Measurements from ENCODE around the gene PMVK.

The PMVK gene

DNA sequence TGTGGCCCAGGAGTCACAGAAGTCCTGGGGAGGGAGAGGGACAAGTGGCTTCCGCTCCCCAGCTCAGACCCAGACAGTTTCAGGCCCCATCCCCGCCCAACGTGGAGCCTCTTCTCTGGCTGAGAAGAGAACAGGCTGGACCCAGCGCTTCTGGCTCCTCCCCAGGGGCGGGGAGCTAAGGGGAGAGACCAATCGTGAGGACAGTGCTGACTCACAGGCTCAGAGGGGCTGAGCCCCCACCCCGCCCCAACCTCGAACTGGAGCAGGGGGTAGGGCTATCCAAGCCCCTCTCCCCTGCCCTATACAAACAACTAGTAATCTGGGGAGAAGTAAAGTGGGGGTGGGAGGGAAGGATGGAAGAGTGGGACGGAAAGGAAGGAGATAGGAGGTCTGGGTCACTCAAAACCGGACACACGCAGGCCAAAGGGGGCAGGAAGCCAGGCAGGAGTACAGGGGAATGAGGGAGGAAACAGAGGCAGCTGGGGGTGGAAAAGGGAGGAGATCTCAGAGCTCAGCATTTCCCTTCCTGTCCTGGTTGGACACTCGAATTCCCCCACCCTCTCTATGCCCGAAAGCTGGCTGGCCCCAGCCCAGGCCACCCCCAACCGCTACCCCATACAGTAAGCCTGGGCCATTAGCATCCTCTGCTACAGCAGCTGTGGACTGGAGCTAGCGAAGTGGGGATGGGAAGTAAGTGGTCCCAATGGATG, 34.3 kb upstream of the PMVK start, which contains the start of gene SHC1:
SHC1 (minus strand) TSS at position 117 of the 710 bp plus-strand sequence. CDS start 221 bp downstream, outside the sequence.
- peak; percentile 98 for DNase-seq (ENCODE audit: low spot score)
- Histone ChIP-seq H3K27ac (peak within 1 kb of the TSS; percentile 98), H3K4me3 (peak within 1 kb of the TSS; percentile 78)
- TF ChIP-seq, protein P1, sequence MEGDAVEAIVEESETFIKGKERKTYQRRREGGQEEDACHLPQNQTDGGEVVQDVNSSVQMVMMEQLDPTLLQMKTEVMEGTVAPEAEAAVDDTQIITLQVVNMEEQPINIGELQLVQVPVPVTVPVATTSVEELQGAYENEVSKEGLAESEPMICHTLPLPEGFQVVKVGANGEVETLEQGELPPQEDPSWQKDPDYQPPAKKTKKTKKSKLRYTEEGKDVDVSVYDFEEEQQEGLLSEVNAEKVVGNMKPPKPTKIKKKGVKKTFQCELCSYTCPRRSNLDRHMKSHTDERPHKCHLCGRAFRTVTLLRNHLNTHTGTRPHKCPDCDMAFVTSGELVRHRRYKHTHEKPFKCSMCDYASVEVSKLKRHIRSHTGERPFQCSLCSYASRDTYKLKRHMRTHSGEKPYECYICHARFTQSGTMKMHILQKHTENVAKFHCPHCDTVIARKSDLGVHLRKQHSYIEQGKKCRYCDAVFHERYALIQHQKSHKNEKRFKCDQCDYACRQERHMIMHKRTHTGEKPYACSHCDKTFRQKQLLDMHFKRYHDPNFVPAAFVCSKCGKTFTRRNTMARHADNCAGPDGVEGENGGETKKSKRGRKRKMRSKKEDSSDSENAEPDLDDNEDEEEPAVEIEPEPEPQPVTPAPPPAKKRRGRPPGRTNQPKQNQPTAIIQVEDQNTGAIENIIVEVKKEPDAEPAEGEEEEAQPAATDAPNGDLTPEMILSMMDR (IDR thresholded peaks at IDR 0.05) = no peak

DNA sequence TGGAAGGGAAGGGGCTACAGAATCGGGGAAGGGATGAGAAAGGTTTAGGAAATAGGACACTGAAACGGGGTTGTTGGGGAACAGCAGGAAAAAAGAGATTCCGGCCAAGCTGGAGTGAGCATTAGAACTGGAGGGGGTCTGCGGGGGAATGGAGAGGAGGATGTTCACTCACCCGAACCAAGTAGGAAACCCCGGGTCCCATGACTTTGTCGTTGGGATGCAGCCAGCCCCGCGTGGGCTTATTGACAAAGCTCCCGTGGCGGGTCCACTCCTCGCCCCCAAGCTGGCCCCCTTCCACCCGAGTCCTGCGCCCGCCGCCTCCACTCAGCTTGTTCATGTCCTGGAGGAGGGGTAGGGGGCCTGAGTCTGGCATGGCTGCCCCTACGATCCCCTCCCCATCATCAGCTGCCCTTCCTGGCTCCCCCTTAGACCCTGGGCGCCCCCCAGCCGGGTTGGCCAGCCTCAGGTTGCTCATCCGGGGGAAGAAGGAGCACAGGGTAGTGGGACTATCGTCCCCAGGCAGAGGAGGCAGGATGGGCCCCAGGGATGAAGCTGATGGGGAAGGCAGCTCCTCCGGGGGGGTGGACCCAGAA, 33.4 kb upstream of the PMVK start:
- Histone ChIP-seq H3K27ac (peak overlapping the region; percentile 98), H3K4me3 (peak overlapping the region; percentile 78)
- DNase-seq (ENCODE audit: low spot score) = no peak
- TF ChIP-seq, protein P1 (IDR thresholded peaks at IDR 0.05) = no peak

DNA sequence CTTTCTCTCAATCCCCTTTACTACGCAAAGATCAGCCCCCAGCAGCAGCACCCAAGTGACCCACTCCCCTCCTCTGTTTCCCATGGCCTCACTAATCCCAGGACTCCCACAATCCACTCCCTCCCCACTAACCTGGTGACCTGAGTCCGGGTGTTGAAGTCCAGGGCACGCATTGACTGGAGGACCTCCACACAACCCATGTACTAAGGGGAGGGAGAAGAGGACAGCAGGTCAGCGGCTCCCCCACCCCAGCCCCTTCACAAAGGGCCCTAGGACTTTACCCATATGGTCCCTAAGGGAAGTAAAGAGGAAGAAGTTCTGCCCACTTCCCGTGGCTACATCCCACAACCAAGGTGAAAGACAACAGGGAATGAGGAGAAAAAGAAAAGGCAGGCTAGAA, 32.7 kb upstream of the PMVK start:
- no peak for DNase-seq (ENCODE audit: low spot score)
- Histone ChIP-seq H3K27ac (peak overlapping the region; percentile 98), H3K4me3 (peak overlapping the region; percentile 78)
- TF ChIP-seq, protein P1 (IDR thresholded peaks at IDR 0.05) = no peak

DNA sequence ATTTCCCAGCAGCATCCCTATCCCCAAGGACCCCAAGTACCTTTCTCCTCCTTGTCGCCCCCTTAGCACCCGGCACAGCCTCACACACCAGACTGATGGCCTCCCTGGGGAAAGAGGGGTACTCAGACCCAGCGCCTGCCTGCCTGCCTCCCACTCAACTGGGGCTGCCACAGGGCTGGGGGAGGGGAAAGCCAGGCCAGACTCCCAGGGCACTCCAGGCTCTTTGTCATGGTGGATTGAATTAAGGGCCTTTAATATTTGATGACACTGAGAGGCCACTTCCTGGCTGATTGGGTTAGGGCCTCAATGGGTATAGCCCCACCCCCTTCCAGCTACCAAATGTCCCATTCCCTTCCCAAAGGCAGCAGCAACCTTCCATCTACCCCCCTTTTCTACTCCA, 32.2 kb upstream of the PMVK start:
- H3K27ac ChIP-seq = peak overlapping the region; percentile 98
- H3K4me3 ChIP-seq = peak overlapping the region; percentile 78
- no peak for DNase-seq (ENCODE audit: low spot score)
- TF ChIP-seq, protein P1 (IDR thresholded peaks at IDR 0.05) = no peak

DNA sequence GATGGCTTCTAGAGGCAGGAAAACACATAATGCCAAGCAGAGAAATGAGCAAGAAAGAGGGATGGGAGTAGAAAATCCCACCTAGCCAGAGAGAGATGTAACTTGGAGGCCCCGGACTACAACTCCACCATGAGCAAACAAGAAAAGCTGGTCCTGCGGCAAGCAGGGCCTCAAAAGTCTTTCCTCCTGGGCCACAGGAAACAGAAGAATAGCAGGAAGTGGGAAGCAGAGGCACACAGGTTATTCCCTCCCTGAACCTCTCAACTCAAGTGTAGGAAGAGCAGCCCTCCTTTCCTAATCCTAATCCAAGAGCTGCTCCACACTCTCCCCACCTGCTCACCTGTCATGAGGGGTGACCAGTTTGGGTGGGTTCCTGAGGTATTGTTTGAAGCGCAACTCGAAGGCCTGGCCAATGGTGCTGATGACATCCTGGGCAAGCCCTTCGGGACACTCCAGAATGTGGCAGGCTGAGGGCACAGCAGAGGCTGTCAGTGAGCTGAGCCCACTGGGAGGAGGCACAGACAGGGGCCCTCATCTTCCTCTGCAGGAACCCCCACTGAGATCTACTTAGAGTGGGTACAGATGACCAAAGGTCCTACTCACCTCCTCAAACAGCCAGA, 30.9 kb upstream of the PMVK start:
- no peak for DNase-seq (ENCODE audit: low spot score)
- Histone ChIP-seq H3K4me3 (no peak overlapping the region), H3K27ac (peak overlapping the region in 1 of 2 donors; percentile 98)
- TF ChIP-seq, protein P1 (IDR thresholded peaks at IDR 0.05) = no peak

DNA sequence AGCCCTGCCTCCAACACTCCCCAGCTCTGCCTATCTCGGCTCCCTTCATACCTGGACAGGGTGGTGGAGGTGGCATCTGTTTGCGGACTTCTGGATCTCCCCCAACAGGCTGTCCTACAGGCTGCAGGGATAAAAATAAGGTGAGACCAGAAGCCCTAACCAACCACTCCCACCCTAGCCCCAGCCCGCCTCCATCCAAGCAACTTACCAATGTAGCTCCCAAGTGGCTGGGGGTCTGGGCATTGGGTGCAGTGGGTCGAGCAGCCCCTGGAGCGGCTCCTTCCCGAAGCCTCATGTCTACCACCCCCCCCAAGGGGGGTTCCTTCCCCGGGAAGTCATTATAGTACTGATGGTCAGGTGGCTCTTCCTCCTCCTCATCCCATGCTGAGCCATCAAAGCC, 29.6 kb upstream of the PMVK start:
- TF ChIP-seq, protein P1 (IDR thresholded peaks at IDR 0.05) = no peak
- Histone ChIP-seq H3K27ac (peak overlapping the region in 1 of 2 donors; percentile 29), H3K4me3 (no peak overlapping the region)
- no peak for DNase-seq (ENCODE audit: low spot score)

Data from coronary artery (tissue), 2 donors.